ENCODE measurements around the gene AQP7. TPM values are rescaled to one million over a fixed set of nuclear protein-coding genes. Genes with fewer than 3 reads are reported as not detected.

AQP7 gene
- total RNA-seq, 2 donors from 2014 or later, result 4.2 to 29.7 TPM

GRCh38 chr9:33446240-33446945 is 44.0 kb upstream of the AQP7 start:
- H3K36me3 ChIP-seq (replicated peaks in 1 of 2; ENCODE audit: insufficient read depth in 1 of 2, low read depth in 2 of 2), result peaks cover 0 to 4% of the 10 kb centered on the region in 2 donors
- H3K4me3 ChIP-seq, result peak overlapping the region in 1 of 2 donors; percentile 41
- WGBS, 2 donors, result 17 to 20% methylated on average over 11 to 12 of the region's 12 CpGs
- peak; percentile 29 to 49 (median 42) for DNase-seq
- intact Hi-C loops (cut with DNase I), result no loop called here
- no peaks in the 10 kb centered on the region for H3K9me3 ChIP-seq
- peak overlapping the region; percentile 67 to 89 (median 84) for H3K27ac ChIP-seq
- H3K27me3 ChIP-seq, result no peaks in the 10 kb centered on the region
- TF ChIP-seq CTCF (IDR thresholded peaks at IDR 0.05) (no peak), POLR2A (IDR thresholded peaks at IDR 0.05) (peak in 1 of 3 donors; percentile 8)
- ATAC-seq, result peak; percentile 36
- peaks cover 36% of the 10 kb centered on the region for H3K4me1 ChIP-seq

- ATAC-seq (peak; percentile 28), DNase-seq (peak; percentile 71 to 86 (median 78))
- Histone ChIP-seq H3K27me3 (no peaks in the 10 kb centered on the region), H3K4me1 (peaks cover 36% of the 10 kb centered on the region), H3K9me3 (no peaks in the 10 kb centered on the region), H3K4me3 (no peak overlapping the region), H3K36me3 (replicated peaks in 1 of 2; ENCODE audit: insufficient read depth in 1 of 2, low read depth in 2 of 2) (peaks cover 0 to 4% of the 10 kb centered on the region in 2 donors), H3K27ac (peak overlapping the region; percentile 67 to 89 (median 84))
- WGBS, 2 donors, result 23 to 42% methylated on average over 11 of the region's 11 CpGs
- TF ChIP-seq CTCF (IDR thresholded peaks at IDR 0.05) (no peak), POLR2A (IDR thresholded peaks at IDR 0.05) (no peak)
- intact Hi-C loops (cut with DNase I), result no loop called here
These were observed 43.2 kb upstream of the AQP7 start for GRCh38 chr9:33445389-33446239.

DNA sequence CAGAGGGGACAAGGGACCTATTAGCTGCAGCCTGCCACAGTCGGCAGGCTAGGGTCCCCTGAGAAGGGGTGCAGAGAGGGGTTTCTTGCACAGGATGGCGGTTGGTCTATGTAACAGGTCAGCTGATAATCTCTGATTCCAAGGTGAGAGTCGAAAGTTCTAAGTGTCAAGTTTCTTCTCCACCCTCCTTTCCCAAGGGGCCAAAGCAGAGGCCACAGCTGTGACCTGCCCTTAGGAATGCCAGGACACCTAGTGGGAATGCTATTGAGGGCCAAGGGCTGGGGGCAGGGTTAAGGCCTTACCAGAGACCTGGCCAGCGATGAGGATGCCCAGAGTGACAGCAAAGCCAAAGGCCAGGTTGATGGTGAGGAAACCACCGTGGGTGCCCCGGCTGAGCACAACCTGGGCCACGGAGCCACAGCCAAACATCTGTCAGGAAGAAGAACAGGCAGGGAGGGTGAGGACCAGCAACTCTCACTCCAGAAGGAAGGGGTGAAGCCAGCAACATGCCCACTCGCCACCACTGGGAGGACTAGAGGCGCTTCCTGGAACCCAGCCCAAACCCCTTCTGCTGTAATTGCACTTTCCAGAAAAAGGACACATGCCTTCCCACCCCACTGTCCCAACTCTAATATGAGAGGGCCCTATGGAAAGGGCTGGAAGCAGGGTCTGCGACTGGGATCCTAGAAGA is 41.2 kb upstream of the AQP7 start:
- Histone ChIP-seq H3K4me3 (no peak overlapping the region), H3K36me3 (replicated peaks in 1 of 2; ENCODE audit: insufficient read depth in 1 of 2, low read depth in 2 of 2) (peaks cover 0 to 4% of the 10 kb centered on the region in 2 donors), H3K27ac (no peak overlapping the region), H3K9me3 (no peaks in the 10 kb centered on the region), H3K27me3 (no peaks in the 10 kb centered on the region), H3K4me1 (peaks cover 45% of the 10 kb centered on the region)
- intact Hi-C loops (cut with DNase I), result no loop called here
- no peak for ATAC-seq
- TF ChIP-seq POLR2A (IDR thresholded peaks at IDR 0.05), result no peak
- TF ChIP-seq CTCF (IDR thresholded peaks at IDR 0.05), result no peak
- peak in 2 of 4 donors; percentile 13 to 41 for DNase-seq
- 80 to 84% methylated on average over 8 to 10 of the region's 10 CpGs for WGBS, 2 donors

DNA sequence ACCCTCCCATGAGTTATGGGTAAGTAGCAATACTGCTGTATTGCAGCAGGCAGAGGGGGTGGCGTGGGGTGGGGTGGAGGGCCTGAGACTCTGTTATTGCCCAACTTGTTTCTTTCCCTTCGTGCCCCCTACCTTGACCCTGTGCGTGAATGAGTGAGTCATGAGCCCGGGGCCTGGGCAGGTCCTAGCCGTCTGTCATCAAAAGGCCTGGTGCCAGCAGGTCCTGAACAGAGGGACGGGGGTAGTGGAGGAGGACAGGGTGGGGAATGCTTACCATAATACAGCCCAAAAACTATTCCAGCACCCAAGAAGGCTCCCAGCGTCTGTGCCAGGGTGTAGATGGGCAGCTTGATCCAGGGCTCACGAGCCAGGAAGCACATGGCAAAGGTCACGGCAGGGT is 40.7 kb upstream of the AQP7 start:
- WGBS, 2 donors, result 75 to 83% methylated on average over 4 to 9 of the region's 9 CpGs
- TF ChIP-seq CTCF (IDR thresholded peaks at IDR 0.05) (no peak), POLR2A (IDR thresholded peaks at IDR 0.05) (no peak)
- H3K27ac ChIP-seq, result no peak overlapping the region

More for the DNA sequence above, 40.7 kb upstream of the AQP7 start:
- Histone ChIP-seq H3K4me3 (no peak overlapping the region), H3K9me3 (no peaks in the 10 kb centered on the region), H3K36me3 (replicated peaks in 1 of 2; ENCODE audit: insufficient read depth in 1 of 2, low read depth in 2 of 2) (peaks cover 0 to 4% of the 10 kb centered on the region in 2 donors), H3K4me1 (peaks cover 42% of the 10 kb centered on the region), H3K27me3 (no peaks in the 10 kb centered on the region)
- ATAC-seq (no peak), DNase-seq (peak in 1 of 4 donors; percentile 65)
- intact Hi-C loops (cut with DNase I), result no loop called here
